ENCODE measurements around the gene SC5D. TPM values are rescaled to one million over a fixed set of nuclear protein-coding genes. Genes with fewer than 3 reads are reported as not detected.

The SC5D gene
- total RNA-seq, 2 donors from 2014 or later = 21.5 to 27.4 TPM

GRCh38 chr11:121282886-121283502 lies 9.6 kb upstream of the SC5D start:
- no peak for DNase-seq (ENCODE audit: low spot score)
- intact Hi-C loops (cut with DNase I) = no loop called here

- DNase-seq (ENCODE audit: low spot score) = no peak
- intact Hi-C loops (cut with DNase I) = no loop called here
Observed at GRCh38 chr11:121291319-121291718, 1.3 kb upstream of the SC5D start.

- no peak for DNase-seq (ENCODE audit: low spot score)
- intact Hi-C loops (cut with DNase I) = no loop called here
Observed at GRCh38 chr11:121291896-121292494, 576 bp upstream of the SC5D start.

DNA sequence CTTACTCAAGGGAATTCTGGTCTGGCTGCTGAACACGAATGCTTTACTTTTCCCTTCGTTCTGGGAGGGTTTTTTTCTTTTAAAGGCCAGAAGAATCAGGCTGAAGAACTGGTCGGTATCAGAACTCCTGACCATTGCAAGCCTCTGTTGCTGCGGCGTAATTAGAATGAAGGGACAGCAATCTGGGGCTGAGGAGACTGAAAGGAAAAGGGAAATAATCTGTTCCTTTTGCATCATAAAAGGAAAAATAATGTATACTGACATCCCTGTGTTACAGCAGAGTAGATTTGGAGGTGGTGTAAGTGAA lies 670 bp downstream of the SC5D start:
- intact Hi-C loops (cut with DNase I) = no loop called here
- DNase-seq (ENCODE audit: low spot score) = no peak

DNA sequence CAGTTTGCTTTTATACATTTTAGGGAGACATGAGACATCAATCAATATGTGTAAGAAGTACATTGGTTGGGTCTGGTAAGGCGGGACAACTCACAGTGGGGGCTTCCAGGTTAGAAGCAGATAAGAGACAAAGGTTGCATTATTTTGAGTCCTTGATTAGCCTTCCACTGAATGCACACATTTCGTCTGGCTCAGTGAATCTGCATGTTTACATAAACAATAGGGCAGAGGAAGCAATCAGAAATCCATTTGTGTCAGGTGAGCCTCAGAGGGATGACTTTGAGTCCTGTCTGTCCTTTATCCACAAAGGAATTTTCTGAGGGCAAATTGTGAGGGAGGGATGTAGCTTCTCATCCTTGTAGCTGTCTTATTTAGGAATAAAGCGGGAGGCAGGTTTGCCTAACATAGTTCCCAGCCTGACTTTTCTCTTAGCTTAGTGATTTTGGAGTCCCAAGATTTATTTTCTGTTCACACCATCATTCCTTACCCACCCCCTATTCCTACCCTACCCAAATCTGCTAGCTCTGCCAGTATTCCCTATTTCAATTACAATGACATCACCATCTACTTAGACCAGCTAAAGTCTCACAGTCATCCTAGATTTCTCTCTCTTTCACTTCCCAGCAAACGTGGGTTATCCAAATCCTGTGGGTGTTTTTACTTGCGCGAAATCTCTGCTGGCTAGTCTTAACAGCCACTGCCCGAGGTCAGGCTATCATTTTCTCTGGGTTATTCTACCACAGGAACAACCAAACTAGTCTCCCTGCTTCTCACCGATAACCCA lies 2.9 kb downstream of the SC5D start:
- intact Hi-C loops (cut with DNase I) = no loop called here
- no peak for DNase-seq (ENCODE audit: low spot score)

GRCh38 chr11:121297872-121298271 lies 5.3 kb downstream of the SC5D start:
- intact Hi-C loops (cut with DNase I) = no loop called here
- DNase-seq (ENCODE audit: low spot score) = no peak

DNA sequence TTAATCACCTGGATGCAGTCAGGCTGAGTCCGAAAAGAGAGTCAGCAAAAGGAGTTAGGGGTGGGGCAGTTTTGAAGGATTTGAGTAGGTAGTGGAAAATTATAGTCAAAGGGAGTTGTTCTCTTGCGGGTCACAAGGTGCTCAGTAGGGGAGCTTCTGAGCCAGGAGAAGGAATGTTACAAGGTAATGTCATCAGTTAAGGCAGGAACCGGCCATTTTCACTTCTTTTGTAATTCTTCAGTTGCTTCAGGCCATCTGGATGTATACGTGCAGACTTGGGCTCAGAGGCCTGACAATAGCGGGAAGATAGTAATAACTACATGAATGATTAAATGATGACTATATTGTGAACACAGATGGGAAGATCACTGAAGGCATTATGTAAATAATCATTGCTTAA lies 6.2 kb downstream of the SC5D start:
- intact Hi-C loops (cut with DNase I) = no loop called here
- no peak for DNase-seq (ENCODE audit: low spot score)

- no peak for DNase-seq (ENCODE audit: low spot score)
- intact Hi-C loops (cut with DNase I) = no loop called here
Observed at GRCh38 chr11:121299417-121299816, 6.8 kb downstream of the SC5D start.

DNA sequence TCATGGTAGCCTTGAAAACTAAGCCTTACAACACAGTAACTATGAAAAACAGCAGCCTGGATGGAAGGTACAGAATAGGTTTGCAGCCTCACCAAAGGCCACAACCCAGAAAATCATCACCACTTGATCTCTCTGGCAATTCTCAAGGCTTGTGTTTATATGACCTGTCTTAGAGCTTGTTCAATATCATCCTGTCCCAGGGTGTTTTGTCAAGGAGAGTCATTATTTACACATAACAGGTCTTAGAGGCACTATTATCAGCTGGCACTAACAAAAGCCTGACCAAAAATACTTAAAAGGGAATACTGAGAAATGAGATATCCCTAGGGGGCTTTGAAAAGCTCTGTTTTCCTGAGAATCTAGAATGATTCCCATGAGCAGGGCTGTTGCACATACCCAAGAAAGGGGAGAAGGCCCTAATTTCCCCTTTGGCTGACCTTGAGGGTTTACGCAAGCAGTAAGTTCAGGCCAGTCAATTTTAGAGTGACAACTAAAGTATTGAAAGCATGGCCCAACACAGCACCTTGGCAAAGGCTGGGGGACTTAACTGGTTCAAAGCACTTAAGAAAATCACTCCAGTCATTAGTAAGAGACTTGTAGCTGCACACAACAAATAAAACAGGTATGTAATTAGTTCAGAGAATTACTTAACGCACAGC lies 7.9 kb downstream of the SC5D start:
- DNase-seq (ENCODE audit: low spot score) = no peak

DNA sequence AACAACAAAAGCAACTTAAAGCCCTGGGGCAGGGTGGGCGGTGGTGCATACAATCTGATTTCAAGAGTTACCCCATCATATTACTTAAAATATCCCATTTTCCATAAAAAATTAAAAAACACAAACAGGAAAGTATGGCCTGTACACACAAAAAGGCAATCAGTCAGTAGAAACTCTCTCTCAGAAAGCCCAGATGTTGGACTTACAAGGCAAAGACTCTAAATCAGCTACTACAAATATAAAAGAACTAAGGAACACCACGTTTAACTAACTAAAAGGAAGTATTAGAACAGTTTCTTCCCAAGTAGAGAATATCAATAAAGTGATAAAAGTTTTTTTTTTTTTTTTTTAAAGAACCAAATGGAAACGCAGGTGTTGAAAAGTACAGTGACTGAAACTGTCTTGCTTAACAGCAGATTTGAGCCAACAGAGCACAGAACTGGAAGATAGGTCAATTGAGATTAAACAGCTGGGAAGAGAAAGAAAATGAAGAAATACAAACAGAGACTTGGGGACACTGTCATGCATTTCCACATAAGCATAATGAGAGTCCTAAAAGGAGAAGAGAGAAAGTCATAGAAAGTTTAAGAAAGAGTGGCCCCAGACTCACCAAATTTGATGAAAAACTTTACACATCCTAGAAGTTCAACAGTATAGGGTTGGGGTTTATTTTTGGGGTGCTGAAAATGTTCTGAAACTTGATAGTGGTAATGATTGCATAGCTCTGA lies 8.6 kb downstream of the SC5D start:
- intact Hi-C loops (cut with DNase I) = no loop called here
- DNase-seq (ENCODE audit: low spot score) = no peak

More for the DNA sequence above, 7.9 kb downstream of the SC5D start:
- intact Hi-C loops (cut with DNase I) = no loop called here

- DNase-seq (ENCODE audit: low spot score) = no peak
- intact Hi-C loops (cut with DNase I) = no loop called here
Observed at GRCh38 chr11:121304759-121305158, 12.2 kb downstream of the SC5D start.

DNA sequence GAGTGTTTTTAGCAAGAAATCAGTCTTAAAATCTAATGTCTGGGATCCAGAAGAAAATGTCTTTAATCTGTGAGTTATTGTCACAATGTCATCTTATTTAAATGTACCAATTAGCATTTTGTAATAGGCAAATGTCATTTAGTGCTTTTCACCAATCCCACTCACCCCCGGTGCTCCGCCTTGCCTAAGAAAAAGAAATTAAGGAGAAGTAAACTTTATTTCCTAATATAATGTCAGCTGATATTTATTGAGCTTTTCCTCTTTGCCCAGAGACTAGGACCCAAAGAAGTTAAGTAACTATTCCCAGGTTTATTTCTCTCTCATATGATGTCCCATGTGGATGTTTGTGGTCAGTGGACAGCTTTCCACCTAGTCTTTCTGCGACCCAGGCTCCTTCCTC lies 16.2 kb downstream of the SC5D start:
- intact Hi-C loops (cut with DNase I) = no loop called here
- no peak for DNase-seq (ENCODE audit: low spot score)

DNA sequence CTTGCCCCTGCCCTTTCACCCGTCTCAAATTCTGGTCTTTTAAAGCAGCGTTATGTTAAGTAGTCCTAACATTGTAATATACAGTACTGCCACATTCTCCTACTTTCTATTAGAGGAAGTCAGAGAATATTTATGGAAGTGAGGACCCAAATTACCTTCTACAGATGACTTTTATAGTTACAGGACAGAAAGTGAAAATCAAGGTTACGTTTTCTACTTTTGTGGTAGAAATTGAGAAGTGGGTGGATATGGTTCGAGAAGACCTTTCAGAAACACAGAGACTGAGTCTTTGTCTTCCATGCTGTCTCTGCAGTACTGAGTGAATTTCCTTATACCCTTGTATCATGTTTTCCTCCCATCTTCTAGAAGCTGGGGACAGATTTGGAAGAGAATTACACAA lies 17.1 kb downstream of the SC5D start:
- intact Hi-C loops (cut with DNase I) = no loop called here
- no peak for DNase-seq (ENCODE audit: low spot score)

- no peak for DNase-seq (ENCODE audit: low spot score)
- intact Hi-C loops (cut with DNase I) = no loop called here
Observed at GRCh38 chr11:121310908-121311307, 18.3 kb downstream of the SC5D start.

- intact Hi-C loops (cut with DNase I) = no loop called here
- DNase-seq (ENCODE audit: low spot score) = no peak
Observed at GRCh38 chr11:121311373-121311772, 18.8 kb downstream of the SC5D start.

DNA sequence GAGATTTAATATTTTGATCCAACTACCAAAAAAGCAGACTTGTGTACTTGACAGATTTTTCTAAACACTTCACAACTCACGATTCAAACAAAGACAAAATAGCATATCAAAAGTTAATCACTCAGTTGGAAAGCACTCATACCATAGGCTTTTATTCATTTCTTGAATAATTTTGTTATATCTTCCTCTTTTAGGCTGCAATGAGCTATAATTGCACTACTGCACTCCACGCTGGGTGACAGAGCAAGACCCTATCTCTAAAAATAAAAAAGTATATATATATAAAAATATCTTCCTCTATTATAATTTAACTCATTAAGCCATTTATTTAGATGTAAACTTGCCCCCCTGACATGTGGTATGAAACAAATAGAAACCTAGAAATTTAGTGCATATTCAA lies 19.9 kb downstream of the SC5D start:
- no peak for DNase-seq (ENCODE audit: low spot score)
- intact Hi-C loops (cut with DNase I) = no loop called here

DNA sequence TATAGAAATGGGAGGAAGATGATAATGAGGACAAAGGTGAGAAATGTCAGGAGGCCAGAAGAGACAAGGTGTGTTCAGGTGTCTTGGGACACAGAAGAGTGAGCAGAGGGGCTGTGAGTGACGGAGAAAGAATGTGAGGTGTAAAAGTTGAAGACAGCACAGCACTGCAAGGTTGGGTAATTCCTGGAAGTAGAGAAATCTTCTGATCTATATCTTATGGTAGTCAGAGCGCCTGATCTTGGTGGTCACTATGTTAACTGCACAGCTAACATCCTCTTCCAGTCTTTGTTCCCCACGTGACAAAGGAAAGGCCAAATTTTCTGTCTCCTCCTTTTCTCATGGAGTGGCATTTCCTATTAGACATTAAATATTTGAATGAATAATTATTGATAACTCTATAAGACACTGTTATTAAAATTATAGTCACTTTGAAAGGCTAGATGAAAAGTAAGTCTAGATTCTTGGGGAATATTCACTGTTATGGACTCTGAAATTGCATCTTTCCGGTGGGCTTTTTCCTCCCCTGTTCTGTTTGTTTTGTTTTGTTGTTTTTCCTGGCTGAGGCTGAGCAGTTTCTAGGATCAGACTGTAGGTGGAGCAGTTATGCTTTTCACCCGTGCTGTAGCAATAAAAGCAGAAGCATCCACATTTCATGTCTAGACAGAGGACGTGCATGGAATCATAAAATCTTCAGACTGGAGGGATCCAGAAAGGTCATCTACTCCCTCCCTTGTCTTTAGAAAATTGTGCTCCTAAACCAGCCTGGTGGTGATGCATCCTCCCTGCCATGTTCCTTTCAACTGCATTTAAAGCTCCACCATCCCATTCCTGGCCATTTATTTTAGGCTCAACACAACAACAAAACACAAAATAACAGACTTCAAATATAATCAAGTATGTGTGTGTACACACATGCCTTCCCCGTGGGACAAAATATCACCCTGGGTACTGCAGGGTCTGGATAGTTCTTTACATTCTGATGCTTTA lies 26.6 kb downstream of the SC5D start:
- no peak for DNase-seq (ENCODE audit: low spot score)
- intact Hi-C loops (cut with DNase I) = no loop called here

DNA sequence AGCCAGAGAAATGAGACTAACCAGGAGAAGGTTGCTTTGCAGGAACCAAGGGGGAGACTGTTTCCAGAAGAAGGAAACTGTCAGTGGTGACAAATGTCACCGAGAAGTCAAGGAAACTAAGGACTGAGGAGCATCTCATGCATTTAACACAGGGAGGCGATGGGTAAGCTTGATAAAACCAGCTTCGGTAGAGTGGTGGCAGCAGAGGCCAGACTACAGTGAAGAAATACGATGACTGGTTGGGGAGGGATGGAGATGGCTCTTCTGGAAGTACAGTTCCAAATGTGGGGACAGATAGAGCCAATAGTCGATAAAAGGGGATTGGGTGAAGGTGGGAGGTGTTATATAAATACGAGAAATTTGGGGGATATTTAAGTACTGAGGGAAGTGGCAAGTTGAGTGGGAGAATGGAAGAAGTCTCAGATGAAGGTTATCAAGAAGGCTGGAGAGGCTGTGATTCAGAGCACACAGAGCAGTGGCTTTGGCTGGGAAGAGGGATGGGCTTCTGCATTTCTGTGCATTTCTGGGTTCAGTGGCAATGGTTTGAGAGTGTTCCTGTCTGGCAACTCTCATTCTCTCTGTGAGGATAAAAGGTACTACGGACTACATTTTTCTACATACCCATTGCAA lies 29.2 kb downstream of the SC5D start:
- intact Hi-C loops (cut with DNase I) = loop anchor here (5.0 kb wide), 1 partner anchor 216 kb away; no protein-coding TSS in a partner anchor
- DNase-seq (ENCODE audit: low spot score) = no peak

Data from posterior vena cava (tissue), 2 donors.